Fibroblast of the aortic adventitia (primary cell): ENCODE measurements around the gene CHMP3. TPM values are rescaled to one million over a fixed set of nuclear protein-coding genes. Genes with fewer than 3 reads are reported as not detected.

Experiments used
- DNase-seq: peaks from one replicate; pipeline ENCODE4 v3.0.0-alpha.2; 2010; ENCODE audit warnings: low read depth
- H3K4me3 ChIP-seq: 2 replicates; pipeline ENCODE4 v1.5.1; 2011; ENCODE audit warnings: low read depth, mild to moderate bottlenecking, control low read depth, low read length, moderate library complexity
- total RNA-seq: library from RNA; depleted of rRNA; stranded (reverse); fragments of >200 nt; gene quantifications from 2 replicates; pipeline ENCODE4 v1.2.3, GENCODE V29; 2012; ENCODE audit warnings: low replicate concordance
- TF ChIP-seq, protein P1 (sequence below): IDR thresholded peaks from 2 replicates; pipeline ENCODE4 v1.5.1; 2011; ENCODE audit warnings: mild to moderate bottlenecking, low read length, control low read depth, inconsistent platforms; ENCODE audit not compliant: insufficient read depth

The CHMP3 gene
- total RNA-seq, 1 donor, result 87.5 TPM

DNA sequence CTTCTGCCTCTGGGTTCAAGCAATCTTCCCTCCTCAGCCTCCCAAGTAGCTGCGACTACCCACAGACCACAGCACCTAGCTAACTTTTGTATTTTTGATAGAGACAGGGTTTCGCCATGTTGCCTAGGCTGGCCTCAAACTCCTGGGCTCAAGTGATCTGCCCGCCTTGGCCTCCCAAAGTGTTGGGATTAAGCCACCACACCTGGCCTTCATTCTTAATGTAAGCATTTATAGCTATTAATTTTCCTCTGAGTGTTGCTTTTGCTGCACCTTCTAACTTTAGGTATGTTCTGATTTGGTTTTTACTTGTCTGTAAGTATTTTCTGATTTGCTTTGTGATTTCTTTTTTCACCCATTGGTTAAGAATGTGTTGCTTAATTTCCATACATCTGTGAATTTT lies 29.7 kb downstream of the CHMP3 start:
- DNase-seq, result no peak
- H3K4me3 ChIP-seq, result no peak overlapping the region
- TF ChIP-seq, protein P1, sequence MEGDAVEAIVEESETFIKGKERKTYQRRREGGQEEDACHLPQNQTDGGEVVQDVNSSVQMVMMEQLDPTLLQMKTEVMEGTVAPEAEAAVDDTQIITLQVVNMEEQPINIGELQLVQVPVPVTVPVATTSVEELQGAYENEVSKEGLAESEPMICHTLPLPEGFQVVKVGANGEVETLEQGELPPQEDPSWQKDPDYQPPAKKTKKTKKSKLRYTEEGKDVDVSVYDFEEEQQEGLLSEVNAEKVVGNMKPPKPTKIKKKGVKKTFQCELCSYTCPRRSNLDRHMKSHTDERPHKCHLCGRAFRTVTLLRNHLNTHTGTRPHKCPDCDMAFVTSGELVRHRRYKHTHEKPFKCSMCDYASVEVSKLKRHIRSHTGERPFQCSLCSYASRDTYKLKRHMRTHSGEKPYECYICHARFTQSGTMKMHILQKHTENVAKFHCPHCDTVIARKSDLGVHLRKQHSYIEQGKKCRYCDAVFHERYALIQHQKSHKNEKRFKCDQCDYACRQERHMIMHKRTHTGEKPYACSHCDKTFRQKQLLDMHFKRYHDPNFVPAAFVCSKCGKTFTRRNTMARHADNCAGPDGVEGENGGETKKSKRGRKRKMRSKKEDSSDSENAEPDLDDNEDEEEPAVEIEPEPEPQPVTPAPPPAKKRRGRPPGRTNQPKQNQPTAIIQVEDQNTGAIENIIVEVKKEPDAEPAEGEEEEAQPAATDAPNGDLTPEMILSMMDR, result no peak

DNA sequence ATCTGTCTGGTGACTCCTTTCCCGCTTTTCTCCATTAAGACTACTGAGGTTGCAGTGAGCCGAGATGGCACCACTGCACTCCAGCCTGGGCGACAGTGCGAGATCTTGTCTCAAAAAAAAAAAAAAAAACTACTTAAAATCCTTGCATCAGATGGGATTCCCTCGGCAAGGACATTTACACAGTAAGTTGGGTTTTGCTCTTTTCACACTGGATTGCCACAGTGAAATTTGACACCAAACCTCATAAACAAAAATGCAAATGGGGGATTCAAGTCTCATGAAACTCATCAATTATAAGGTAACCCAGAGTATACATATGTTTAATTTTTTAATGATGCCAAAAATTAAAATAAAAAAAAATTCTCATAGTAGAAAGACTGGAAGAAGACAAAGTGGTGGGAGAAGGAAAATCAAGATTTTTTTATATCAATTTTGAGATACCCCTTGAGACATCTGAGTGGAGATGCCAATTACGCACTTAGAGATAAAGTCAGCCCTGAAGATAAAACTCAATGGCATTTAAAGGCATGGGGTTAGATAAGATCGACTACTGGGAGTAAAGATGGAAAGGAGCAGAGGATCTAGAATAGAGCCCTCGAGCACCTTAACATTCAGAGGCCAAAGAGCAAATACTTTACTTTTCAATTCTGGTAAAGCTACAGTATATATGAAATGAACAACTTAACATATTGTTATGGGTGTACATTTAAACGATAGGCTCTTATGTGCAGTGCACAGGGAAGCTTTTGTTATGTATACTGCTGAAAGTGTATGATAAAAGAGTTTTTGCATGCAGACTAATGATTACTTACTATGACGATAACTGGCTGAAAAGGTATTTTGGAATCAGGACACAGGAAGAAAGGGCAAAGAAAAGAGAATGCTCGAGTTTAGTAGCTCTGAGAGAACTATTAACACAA lies 37.6 kb downstream of the CHMP3 start:
- TF ChIP-seq, protein P1, result no peak
- no peak for DNase-seq
- no peak overlapping the region for H3K4me3 ChIP-seq

DNA sequence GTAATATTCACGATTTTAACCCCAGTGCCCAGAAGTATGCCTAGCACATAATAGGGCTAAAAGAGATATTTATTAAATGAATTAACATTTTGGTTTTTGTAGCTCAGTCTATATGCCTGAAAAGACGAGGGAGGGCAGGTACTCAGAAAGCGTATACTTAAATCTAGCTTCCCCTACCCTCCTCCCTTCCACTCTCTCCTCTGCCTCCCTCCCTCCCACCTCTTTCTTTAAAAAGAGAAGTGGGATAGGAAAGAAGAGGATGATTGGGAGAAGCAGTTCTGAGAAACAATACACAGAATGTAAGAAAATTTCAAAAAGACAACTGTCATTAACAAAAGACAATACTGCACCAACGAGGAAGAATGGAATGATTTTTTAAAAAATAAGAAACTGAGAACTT lies 39.8 kb downstream of the CHMP3 start:
- TF ChIP-seq, protein P1, result no peak
- no peak for DNase-seq
- no peak overlapping the region for H3K4me3 ChIP-seq

DNA sequence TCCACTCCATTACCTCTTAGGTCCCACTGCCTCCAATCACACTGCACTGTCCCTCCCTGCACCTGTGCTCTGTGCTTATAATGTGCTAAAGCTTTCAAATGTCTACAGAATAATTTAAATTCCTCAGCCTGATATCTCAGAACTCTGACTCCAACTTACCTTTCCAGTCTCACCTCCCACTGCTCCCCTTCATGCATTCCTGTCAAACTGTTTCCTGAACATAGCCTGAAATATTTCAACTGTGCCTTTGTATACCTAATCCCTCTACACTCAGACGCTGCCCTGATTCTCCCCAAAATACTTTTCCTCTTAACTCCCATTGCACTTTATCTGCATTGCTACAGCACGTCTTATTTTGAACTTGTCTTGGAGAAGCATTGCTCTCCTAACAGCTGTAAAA lies 40.5 kb downstream of the CHMP3 start:
- no peak for DNase-seq
- TF ChIP-seq, protein P1, result no peak
- no peak overlapping the region for H3K4me3 ChIP-seq

DNA sequence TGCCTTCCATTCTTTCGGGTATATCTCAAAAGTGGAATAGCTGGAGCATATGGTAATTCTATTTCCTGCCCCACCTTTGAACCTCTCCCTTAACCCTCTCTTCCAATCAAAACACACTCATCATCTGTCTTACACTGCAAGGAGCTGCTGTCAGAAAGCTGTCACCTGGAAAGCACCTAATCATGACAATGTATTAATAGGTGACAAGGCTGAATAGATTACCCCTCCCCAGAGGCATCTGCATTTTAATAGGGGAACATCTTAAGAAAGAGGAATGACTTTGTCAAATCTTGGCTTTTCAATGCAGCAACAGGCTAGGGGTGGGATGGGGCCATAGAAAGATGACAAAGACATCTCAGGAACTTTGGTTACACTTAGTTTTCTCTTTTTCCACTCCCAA lies 41.3 kb downstream of the CHMP3 start:
- no peak for DNase-seq
- no peak overlapping the region for H3K4me3 ChIP-seq
- TF ChIP-seq, protein P1, result no peak

DNA sequence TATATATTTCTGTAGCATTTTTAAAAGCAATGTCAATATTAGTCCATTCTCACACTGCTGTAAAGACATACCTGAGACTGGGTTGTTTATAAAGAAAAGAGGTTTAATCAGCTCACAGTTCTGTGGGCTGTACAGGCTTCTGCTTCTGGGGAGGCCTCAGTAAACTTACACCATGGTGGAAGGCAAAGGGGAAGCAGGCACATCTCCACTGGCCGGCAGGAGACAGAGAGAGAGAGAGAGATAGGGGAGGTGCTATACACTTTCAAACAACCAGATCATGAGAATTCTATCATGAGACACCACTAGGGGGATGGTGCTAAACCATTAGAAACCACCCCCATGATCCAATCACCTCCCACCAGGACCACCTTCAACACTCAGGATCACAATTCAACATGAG lies 43.1 kb downstream of the CHMP3 start:
- TF ChIP-seq, protein P1, result no peak
- no peak overlapping the region for H3K4me3 ChIP-seq
- DNase-seq, result no peak
